Ishikawa (cell line): Measurements from ENCODE around the gene C14orf119.

Experiments
- CEBPB ChIP-seq: IDR thresholded peaks from 2 replicates; pipeline ENCODE4 v1.6.1; 2012
- CREB1 ChIP-seq: IDR thresholded peaks from 2 replicates; pipeline ENCODE4 v1.6.1; 2012; ENCODE audit warnings: low read depth
- EGR1 ChIP-seq: IDR thresholded peaks from 2 replicates; pipeline ENCODE4 v1.6.1; 2012
- EP300 ChIP-seq: IDR thresholded peaks from 2 replicates; pipeline ENCODE4 v1.6.1; 2012; ENCODE audit warnings: borderline replicate concordance
- FOXM1 ChIP-seq: IDR thresholded peaks from 2 replicates; pipeline ENCODE4 v1.6.1; 2012; ENCODE audit warnings: low read depth, borderline replicate concordance
- NFIC ChIP-seq: IDR thresholded peaks from 2 replicates; pipeline ENCODE4 v1.6.1; 2012
- RAD21 ChIP-seq: IDR thresholded peaks from 2 replicates; pipeline ENCODE4 v1.6.1; 2012; ENCODE audit warnings: low read depth
- TAF1 ChIP-seq: IDR thresholded peaks from 2 replicates; pipeline ENCODE4 v1.6.1; 2012; ENCODE audit warnings: low read depth, mild to moderate bottlenecking
- TCF12 ChIP-seq: IDR thresholded peaks from 2 replicates; pipeline ENCODE4 v1.6.1; 2012; ENCODE audit warnings: low read depth
- TEAD4 ChIP-seq: IDR thresholded peaks from 2 replicates; pipeline ENCODE4 v1.6.1; 2012
- YY1 ChIP-seq: IDR thresholded peaks from 2 replicates; pipeline ENCODE4 v1.6.1; 2012; ENCODE audit warnings: low read depth
- ZBTB7A ChIP-seq: IDR thresholded peaks from 2 replicates; pipeline ENCODE4 v1.6.1; 2012; ENCODE audit warnings: low read depth
- TF ChIP-seq, protein P1 (sequence below): IDR thresholded peaks from 2 replicates; pipeline ENCODE4 v1.6.1; 2012
- TF ChIP-seq, protein P2 (sequence below): IDR thresholded peaks from 2 replicates; pipeline ENCODE4 v1.6.1; 2012
- TF ChIP-seq, protein P3 (sequence below): IDR thresholded peaks from 2 replicates; pipeline ENCODE4 v1.6.1; 2012; ENCODE audit warnings: low read depth, mild to moderate bottlenecking

Gene C14orf119

DNA sequence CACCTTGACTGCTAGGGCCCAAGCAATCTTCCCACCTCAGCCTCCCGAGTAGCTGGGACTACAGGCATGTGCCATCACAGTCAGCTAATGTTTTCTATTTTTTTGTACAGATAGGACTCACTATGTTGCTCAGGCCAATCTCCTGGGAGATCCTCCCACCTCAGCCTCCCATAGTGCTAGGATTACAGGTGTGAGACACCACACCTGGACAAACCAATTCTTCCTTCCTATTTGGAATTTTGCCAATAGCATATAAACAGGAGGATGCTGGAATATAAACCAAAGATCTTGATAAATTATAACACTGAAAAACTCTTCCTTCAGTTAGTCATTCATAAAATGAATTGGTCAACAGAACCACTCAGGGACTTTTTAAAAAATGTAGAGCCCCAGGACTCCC is 8.7 kb upstream of the C14orf119 start:
- TF ChIP-seq, protein P1, sequence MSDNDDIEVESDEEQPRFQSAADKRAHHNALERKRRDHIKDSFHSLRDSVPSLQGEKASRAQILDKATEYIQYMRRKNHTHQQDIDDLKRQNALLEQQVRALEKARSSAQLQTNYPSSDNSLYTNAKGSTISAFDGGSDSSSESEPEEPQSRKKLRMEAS = no peak
- TF ChIP-seq FOXM1 (no peak), YY1 (no peak), TAF1 (no peak), CEBPB (no peak), EGR1 (no peak), EP300 (no peak), ZBTB7A (no peak), NFIC (no peak)
- TF ChIP-seq, protein P2, sequence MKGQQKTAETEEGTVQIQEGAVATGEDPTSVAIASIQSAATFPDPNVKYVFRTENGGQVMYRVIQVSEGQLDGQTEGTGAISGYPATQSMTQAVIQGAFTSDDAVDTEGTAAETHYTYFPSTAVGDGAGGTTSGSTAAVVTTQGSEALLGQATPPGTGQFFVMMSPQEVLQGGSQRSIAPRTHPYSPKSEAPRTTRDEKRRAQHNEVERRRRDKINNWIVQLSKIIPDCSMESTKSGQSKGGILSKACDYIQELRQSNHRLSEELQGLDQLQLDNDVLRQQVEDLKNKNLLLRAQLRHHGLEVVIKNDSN = no peak
- TF ChIP-seq, protein P3, sequence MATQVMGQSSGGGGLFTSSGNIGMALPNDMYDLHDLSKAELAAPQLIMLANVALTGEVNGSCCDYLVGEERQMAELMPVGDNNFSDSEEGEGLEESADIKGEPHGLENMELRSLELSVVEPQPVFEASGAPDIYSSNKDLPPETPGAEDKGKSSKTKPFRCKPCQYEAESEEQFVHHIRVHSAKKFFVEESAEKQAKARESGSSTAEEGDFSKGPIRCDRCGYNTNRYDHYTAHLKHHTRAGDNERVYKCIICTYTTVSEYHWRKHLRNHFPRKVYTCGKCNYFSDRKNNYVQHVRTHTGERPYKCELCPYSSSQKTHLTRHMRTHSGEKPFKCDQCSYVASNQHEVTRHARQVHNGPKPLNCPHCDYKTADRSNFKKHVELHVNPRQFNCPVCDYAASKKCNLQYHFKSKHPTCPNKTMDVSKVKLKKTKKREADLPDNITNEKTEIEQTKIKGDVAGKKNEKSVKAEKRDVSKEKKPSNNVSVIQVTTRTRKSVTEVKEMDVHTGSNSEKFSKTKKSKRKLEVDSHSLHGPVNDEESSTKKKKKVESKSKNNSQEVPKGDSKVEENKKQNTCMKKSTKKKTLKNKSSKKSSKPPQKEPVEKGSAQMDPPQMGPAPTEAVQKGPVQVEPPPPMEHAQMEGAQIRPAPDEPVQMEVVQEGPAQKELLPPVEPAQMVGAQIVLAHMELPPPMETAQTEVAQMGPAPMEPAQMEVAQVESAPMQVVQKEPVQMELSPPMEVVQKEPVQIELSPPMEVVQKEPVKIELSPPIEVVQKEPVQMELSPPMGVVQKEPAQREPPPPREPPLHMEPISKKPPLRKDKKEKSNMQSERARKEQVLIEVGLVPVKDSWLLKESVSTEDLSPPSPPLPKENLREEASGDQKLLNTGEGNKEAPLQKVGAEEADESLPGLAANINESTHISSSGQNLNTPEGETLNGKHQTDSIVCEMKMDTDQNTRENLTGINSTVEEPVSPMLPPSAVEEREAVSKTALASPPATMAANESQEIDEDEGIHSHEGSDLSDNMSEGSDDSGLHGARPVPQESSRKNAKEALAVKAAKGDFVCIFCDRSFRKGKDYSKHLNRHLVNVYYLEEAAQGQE = no peak

DNA sequence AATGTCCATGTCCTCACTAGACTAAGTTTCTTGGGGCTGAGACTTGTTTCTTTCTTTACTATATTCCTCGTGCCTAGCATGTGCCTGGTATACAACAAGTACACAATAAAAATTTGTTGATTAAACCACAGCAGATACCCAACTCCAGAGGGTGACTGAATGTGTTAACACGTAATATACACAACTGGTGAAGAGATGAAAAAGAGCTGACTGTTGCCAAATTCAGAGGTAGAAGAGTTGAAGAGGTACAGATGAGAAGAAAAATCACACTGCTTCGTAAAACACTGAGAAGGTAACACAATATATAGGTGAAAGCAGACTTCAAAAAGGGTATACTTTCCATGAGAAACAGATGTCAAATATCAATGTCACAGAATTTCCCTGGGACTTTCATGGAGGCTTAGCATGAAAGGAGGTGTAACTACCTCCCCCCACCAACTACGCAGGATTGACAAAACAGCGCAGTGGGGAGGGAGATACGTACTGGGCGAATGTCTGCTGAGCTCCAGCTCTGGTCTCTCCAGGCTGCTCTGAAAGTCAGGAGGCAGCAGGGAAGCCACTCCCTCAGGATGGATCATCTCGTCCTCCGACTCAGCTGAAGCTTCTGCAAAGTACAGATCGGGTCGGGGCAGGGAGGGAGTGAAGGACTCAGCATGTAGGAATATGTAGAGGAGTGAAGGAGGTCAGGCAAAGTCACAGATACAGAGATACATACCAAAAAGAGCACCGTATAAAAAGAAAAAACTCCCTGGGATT is 5.6 kb upstream of the C14orf119 start:
- no peak for TF ChIP-seq FOXM1
- no peak for TF ChIP-seq ZBTB7A
- TF ChIP-seq CEBPB = no peak
- no peak for TF ChIP-seq YY1
- TF ChIP-seq, protein P2 = no peak
- no peak for TF ChIP-seq EGR1
- TF ChIP-seq, protein P3 = no peak
- TF ChIP-seq EP300 = no peak
- TF ChIP-seq, protein P1 = no peak
- no peak for TF ChIP-seq TCF12
- no peak for TF ChIP-seq TEAD4
- TF ChIP-seq TAF1 = no peak
- no peak for TF ChIP-seq RAD21
- TF ChIP-seq NFIC = no peak
- TF ChIP-seq CREB1 = no peak

DNA sequence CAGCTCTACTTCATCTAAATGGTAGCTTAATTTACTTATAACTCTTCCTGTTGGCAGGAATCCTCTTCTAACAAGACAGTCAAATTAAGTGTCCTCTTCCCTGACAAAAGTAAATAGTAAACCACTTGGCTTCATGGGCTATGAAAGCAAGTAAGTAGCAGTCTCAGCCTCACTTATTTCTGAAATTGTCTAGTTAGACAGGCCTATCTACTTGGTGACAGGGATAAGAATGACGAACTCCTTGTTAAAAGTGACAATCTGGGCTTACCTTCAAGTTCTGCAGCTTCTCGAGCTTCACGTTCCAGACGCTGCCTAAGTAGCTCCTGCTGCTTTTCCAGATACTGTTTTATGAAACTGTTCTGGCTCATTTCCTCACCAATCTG is 5.1 kb upstream of the C14orf119 start:
- TF ChIP-seq, protein P1 = no peak
- no peak for TF ChIP-seq TCF12
- no peak for TF ChIP-seq EGR1
- TF ChIP-seq CEBPB = no peak
- TF ChIP-seq ZBTB7A = no peak
- TF ChIP-seq EP300 = no peak
- TF ChIP-seq TAF1 = no peak
- TF ChIP-seq, protein P2 = no peak
- TF ChIP-seq CREB1 = no peak
- TF ChIP-seq TEAD4 = no peak
- no peak for TF ChIP-seq YY1
- TF ChIP-seq FOXM1 = no peak
- TF ChIP-seq, protein P3 = no peak
- TF ChIP-seq NFIC = no peak
- no peak for TF ChIP-seq RAD21
